ENCODE data around the gene SMCHD1.

DNA sequence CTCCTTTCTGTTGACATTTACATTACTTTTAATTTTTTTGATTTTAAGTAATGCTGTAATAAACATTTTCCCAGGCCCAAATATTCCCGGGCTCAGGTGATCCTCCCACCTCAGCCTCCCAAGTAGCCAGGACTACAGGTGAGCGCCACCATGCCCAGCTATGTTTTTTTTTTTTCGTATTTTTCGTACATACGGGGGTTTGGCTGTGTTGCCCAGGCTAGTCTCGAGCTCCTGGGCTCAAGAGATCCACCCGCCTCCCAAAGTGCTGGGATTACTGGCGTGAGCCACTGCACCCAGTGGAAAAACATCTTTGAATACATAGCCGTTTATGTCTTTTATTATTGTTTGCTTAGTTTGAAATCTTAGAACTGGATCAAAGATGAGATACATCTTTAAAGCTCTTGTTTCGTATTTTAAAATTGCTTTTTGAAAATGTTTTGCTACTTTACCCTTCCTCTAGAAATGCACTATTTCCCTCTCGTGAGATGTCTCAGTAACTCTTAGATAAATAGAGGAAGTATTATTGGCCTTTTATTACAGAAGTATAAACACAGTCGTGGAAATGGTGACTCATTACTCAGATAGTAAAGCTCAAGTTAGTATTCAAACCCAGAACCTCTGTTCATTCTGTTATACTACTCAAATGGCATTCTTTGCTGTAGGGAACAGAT lies 2.4 kb downstream of the SMCHD1 start:
- TF ChIP-seq, protein P1, sequence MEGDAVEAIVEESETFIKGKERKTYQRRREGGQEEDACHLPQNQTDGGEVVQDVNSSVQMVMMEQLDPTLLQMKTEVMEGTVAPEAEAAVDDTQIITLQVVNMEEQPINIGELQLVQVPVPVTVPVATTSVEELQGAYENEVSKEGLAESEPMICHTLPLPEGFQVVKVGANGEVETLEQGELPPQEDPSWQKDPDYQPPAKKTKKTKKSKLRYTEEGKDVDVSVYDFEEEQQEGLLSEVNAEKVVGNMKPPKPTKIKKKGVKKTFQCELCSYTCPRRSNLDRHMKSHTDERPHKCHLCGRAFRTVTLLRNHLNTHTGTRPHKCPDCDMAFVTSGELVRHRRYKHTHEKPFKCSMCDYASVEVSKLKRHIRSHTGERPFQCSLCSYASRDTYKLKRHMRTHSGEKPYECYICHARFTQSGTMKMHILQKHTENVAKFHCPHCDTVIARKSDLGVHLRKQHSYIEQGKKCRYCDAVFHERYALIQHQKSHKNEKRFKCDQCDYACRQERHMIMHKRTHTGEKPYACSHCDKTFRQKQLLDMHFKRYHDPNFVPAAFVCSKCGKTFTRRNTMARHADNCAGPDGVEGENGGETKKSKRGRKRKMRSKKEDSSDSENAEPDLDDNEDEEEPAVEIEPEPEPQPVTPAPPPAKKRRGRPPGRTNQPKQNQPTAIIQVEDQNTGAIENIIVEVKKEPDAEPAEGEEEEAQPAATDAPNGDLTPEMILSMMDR (IDR thresholded peaks at IDR 0.05), result no peak
- TF ChIP-seq POLR2A (IDR thresholded peaks at IDR 0.05), result no peak
